Kasumi-1 (cell line): ENCODE measurements around the gene AP3B2.
A peak's percentile ranks its signal among the peaks of the same experiment; 100 is the strongest.

Experiments
- DNase-seq, 2 experiments: peaks; one replicate each; lab custom pipeline; 2025; lab: John Stamatoyannopoulos, UW

The AP3B2 gene

GRCh38 chr15:82692171-82692570 lies 17.5 kb downstream of the AP3B2 start:
- no peak for DNase-seq

GRCh38 chr15:82689147-82689546 lies 20.5 kb downstream of the AP3B2 start:
- DNase-seq, result no peak

- DNase-seq, result no peak
Measured at GRCh38 chr15:82688691-82689090, 21.0 kb downstream of the AP3B2 start.

- no peak for DNase-seq
Measured at GRCh38 chr15:82681371-82681770, 28.3 kb downstream of the AP3B2 start.

GRCh38 chr15:82680200-82681102 lies 29.2 kb downstream of the AP3B2 start:
- no peak for DNase-seq

- DNase-seq, result no peak
Measured at GRCh38 chr15:82679626-82680199, 30.0 kb downstream of the AP3B2 start.

GRCh38 chr15:82677720-82678323 lies 31.9 kb downstream of the AP3B2 start:
- DNase-seq, result no peak

GRCh38 chr15:82674873-82675272 lies 34.8 kb downstream of the AP3B2 start:
- DNase-seq, result no peak

- no peak for DNase-seq
Measured at GRCh38 chr15:82670699-82671098, 39.0 kb downstream of the AP3B2 start.

GRCh38 chr15:82666606-82667005 lies 43.1 kb downstream of the AP3B2 start:
- no peak for DNase-seq

- DNase-seq, result no peak
Measured at GRCh38 chr15:82664021-82664420, 45.7 kb downstream of the AP3B2 start.

- peak; percentile 24 to 48 for DNase-seq
Measured at GRCh38 chr15:82663186-82663600, 46.5 kb downstream of the AP3B2 start.

GRCh38 chr15:82662641-82663040 lies 47.0 kb downstream of the AP3B2 start:
- no peak for DNase-seq

GRCh38 chr15:82660378-82660777 lies 49.3 kb downstream of the AP3B2 start:
- DNase-seq, result no peak

GRCh38 chr15:82656641-82657266 lies 52.9 kb downstream of the AP3B2 start:
- DNase-seq, result no peak

- no peak for DNase-seq
Measured at GRCh38 chr15:82655606-82656005, 54.1 kb downstream of the AP3B2 start.

- no peak for DNase-seq
Measured at GRCh38 chr15:82653483-82654168, 56.0 kb downstream of the AP3B2 start.

- DNase-seq, result no peak
Measured at GRCh38 chr15:82651708-82652107, 58.0 kb downstream of the AP3B2 start.

GRCh38 chr15:82650046-82650670 lies 59.5 kb downstream of the AP3B2 start:
- DNase-seq, result no peak

GRCh38 chr15:82649226-82649999 lies 60.3 kb downstream of the AP3B2 start:
- DNase-seq, result no peak
